Left lung (tissue), 10 donors: ENCODE measurements around the gene FKBP1A. TPM values are rescaled to one million over a fixed set of nuclear protein-coding genes. Genes with fewer than 3 reads are reported as not detected.

Source experiments
- ATAC-seq: fragments of 200-7000 bp; cut with Tn5 transposase; one replicate; pipeline ENCODE4 v1.9.1; 2020; ENCODE audit warnings: moderate library complexity
- DNase-seq, 4 donors: peaks; one replicate each; pipeline ENCODE4 v3.0.0-alpha.2; 2013 to 2020
- H3K27ac ChIP-seq, 2 donors: fragments of 200-600 bp; sonication (generic) in 1 of 2; one replicate each; pipeline versions ENCODE4 v1.5.0 to v1.8.0; 2020 to 2021
- H3K27me3 ChIP-seq, 2 donors: fragments of 200-600 bp; sonication (generic) in 1 of 2; one replicate each; pipeline versions ENCODE4 v1.5.0 to v1.8.0; 2020 to 2021
- H3K36me3 ChIP-seq, 2 donors: fragments of 200-600 bp; sonication (generic) in 1 of 2; one replicate each; pipeline versions ENCODE4 v1.5.0 to v1.8.0; 2020 to 2021
- H3K4me1 ChIP-seq, 2 donors: fragments of 200-600 bp; one replicate each; pipeline ENCODE4 v1.8.0; 2021
- H3K4me3 ChIP-seq, 2 donors: fragments of 200-600 bp; sonication (generic) in 1 of 2; one replicate each; pipeline versions ENCODE4 v1.5.0 to v1.8.0; 2020 to 2021; ENCODE audit warnings: mild to moderate bottlenecking in 1 of 2
- H3K9me3 ChIP-seq, 2 donors: fragments of 200-600 bp; sonication (generic) in 1 of 2; one replicate each; pipeline versions ENCODE4 v1.5.0 to v1.8.0; 2020 to 2021
- intact Hi-C, 2 donors: fragments of 100-400 bp; cut with DNase I; formaldehyde crosslinking; loops; one replicate each; pipeline versions ENCODE4 v1.11.2 to v1.14.2; 2022
- polyA plus RNA-seq, 6 donors: library from polyadenylated mRNA; unstranded; fragments of 120-200 nt; gene quantifications; one replicate each; pipeline ENCODE4 v1.2.1, GENCODE V29; 2013; ENCODE audit not compliant: insufficient read length in 6 of 6
- total RNA-seq, 2 donors: library from RNA; stranded (reverse); fragmentation: NEBNext Ultra II Directional; extraction: Animal tissue kit (Norgen Biotek cat#: 25700); gene quantifications; one replicate each; pipeline ENCODE4 v1.2.1, GENCODE V29; 2021
- TF ChIP-seq, protein P1 (sequence below), 2 donors: fragments of 200-600 bp; sonication (generic) in 1 of 2; IDR thresholded peaks; one replicate each; pipeline versions ENCODE4 v1.5.0 to v1.8.0; 2021; ENCODE audit warnings: antibody characterized with exemption in 2 of 2
- donor health status: DM: no; HTN: yes; CAD: no.
- donor health status: DM: no; HTN: no; CAD: no.

The FKBP1A gene
- total and polyA plus RNA-seq, 8 donors = 278 to 507 (median 439) TPM

DNA sequence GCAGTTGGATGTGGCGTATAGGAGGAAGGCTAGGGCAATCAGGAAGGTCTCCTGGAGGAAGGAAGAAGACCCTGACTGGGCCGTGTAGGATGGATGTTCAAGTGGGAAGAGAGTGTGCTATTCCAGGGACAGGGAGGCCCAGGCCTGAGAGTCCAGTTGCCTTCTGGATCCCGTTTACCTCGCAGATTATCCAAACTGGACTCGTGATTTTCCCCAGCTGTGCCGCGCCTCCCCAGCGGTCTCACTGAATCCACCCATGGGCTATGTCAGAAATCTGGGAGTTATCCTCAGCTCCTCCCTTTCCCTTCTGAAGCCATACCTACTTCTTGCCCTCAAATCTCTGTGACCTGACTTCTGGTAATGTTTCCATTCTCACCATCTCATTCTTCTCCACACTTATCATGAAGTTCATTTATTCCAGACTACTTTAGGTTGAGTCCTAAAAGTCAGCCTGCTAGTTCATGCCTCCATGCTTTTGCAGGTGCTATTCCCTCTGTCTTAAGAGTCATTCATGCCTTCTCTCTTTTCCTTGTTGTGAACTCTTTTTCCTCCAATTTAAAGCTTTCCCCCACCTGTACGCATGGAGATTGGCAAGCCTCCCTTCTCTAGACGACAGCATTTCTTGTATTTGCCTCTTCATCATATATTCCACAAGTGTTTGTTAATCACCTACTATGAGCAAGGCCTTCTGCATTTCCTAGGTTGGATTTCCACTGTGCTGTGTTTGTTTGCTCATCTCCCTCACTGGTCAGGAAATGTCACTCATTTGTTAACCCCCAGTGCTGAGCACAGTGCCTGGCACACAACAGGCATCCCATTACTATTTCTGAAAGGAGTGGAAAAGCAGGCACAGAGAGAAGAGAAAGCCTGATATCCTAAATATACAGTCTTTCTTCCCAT, 66.6 kb downstream of the FKBP1A start:
- H3K4me1 ChIP-seq = peaks cover 38 to 87% of the 10 kb centered on the region in 2 donors
- H3K4me3 ChIP-seq = peak overlapping the region; percentile 72 to 82
- TF ChIP-seq, protein P1, sequence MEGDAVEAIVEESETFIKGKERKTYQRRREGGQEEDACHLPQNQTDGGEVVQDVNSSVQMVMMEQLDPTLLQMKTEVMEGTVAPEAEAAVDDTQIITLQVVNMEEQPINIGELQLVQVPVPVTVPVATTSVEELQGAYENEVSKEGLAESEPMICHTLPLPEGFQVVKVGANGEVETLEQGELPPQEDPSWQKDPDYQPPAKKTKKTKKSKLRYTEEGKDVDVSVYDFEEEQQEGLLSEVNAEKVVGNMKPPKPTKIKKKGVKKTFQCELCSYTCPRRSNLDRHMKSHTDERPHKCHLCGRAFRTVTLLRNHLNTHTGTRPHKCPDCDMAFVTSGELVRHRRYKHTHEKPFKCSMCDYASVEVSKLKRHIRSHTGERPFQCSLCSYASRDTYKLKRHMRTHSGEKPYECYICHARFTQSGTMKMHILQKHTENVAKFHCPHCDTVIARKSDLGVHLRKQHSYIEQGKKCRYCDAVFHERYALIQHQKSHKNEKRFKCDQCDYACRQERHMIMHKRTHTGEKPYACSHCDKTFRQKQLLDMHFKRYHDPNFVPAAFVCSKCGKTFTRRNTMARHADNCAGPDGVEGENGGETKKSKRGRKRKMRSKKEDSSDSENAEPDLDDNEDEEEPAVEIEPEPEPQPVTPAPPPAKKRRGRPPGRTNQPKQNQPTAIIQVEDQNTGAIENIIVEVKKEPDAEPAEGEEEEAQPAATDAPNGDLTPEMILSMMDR (IDR thresholded peaks at IDR 0.05) = no peak
- no peaks in the 10 kb centered on the region for H3K27me3 ChIP-seq
- DNase-seq (no peak), ATAC-seq (no peak)
- no peaks in the 10 kb centered on the region for H3K9me3 ChIP-seq
- intact Hi-C loops = loop anchor here in 1 of 2 donors (10.0 kb wide), 1 partner anchor 59 kb away; no protein-coding TSS in a partner anchor
- no peaks in the 10 kb centered on the region for H3K36me3 ChIP-seq
- H3K27ac ChIP-seq = peak overlapping the region; percentile 98 to 99

DNA sequence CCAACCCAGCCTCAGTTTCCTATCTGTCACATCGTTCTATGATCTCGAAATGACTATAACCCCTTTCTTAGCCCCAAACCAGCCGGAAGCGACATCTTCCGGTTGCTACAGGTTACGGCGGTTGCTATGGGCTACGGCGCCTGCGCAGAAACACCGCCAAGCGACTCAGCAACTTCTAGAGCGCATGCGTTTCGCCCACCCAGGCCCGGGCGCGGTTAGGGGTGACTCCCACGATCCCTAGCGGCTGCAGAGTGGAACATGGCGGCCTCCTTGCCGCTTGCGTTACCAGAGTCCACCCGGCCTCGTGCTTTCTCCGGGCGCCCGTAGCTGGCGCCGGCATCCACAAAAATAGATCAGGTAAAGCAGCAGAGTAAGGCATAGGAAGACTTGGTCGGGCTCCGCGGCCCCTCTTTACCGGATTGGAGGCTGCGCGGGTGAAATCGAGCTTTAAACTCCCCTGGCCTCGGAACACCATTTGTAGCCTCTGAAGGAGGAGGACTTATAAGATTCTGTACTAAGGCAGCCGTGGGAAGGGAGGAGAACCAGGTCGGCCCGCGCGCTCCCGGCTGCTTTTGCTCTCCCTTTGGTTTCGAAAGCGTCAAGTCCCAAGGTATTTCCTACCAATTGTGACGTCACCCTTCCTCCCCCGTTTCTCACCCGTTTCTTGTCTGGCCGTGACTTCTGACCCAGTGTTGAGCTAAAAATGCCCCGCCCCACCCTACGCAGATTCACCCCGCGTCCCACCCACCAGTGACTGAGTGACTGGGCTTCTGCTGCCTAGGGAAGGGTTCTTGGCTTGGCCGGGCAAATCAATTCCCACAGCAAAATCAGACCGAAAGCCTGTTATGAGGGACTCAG, 67.5 kb downstream of the FKBP1A start:
- Histone ChIP-seq H3K9me3 (no peaks in the 10 kb centered on the region), H3K4me1 (peaks cover 35 to 83% of the 10 kb centered on the region in 2 donors), H3K36me3 (no peaks in the 10 kb centered on the region), H3K27ac (peak overlapping the region; percentile 98 to 99), H3K27me3 (no peaks in the 10 kb centered on the region), H3K4me3 (peak overlapping the region; percentile 72 to 82)
- intact Hi-C loops = loop anchor here in 1 of 2 donors (10.0 kb wide), 1 partner anchor 59 kb away; no protein-coding TSS in a partner anchor
- ATAC-seq (peak; percentile 91), DNase-seq (peak; percentile 96 to 99 (median 98))
- TF ChIP-seq, protein P1 (IDR thresholded peaks at IDR 0.05) = peak in 1 of 2 donors; percentile 51

DNA sequence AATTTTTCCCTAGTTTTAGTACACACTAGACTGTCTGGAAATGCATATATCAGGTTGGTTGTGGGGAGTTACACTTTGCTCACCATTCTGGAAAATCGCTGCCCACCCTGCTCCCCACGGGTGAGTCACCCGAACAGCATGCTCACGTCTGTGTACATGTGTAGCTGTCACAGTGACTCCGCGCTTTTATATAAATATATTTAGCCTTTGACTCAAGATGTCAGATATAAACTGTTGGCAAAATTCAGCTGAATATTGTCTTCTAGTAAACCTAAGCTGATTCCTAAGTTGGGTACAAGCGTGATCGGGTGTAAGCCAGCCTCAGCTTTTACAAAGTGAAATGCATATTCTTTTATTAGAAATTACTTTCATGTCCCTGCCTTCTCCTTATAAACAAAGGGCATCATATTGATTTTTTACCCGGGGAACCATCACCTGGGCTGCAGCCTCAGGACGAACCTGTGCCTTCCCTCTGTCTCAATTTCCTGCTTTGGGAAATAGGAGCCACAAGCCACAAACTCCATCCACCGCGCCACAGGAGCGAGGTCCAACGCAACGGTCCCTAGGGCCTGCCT, 68.2 kb downstream of the FKBP1A start:
- no peaks in the 10 kb centered on the region for H3K36me3 ChIP-seq
- H3K9me3 ChIP-seq = no peaks in the 10 kb centered on the region
- peak overlapping the region; percentile 98 to 99 for H3K27ac ChIP-seq
- H3K4me3 ChIP-seq = peak overlapping the region; percentile 72 to 82
- no peak for ATAC-seq
- no peak for DNase-seq
- intact Hi-C loops = loop anchor here (5.0 to 10.0 kb wide), 2 partner anchors 60 to 68 kb away; partner anchors contain the start of gene FKBP1A (in 1 of the 2)
- peaks cover 34 to 76% of the 10 kb centered on the region in 2 donors for H3K4me1 ChIP-seq
- H3K27me3 ChIP-seq = no peaks in the 10 kb centered on the region
- TF ChIP-seq, protein P1 (IDR thresholded peaks at IDR 0.05) = no peak

DNA sequence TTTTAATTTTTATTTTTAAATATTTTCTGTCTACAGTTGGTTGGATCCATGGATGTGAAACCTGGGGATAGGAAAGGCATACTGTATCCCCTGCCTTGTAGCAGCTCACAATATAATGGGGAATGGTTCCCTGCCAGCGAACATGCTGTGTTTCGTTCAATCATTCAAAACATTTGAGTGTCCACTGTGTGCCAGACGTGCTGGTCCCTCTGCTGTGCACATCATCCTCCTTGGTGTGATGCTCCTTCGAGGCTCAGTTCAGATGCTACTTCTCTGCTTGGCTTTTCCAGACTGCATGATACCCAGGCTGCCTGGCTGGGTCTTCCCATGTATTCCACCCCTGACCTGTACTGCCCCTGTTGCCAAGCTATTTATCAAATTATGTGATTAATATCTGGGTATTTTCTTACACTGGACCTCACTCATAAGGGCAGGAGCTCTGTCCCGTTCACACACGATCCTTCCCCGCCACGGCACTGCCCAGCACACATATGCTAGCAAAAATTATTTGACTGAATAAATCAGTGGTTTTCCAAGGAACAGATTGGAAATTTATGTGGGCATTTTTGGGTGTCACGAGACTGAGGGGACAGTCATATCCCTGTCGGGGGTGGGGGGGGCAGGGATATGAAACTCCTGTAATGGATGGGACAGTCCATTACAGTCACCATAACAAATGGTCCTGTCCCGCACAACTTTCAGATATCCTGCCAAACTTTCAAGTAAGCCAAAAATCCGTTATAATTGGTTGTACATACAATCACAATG, 68.8 kb downstream of the FKBP1A start:
- H3K4me3 ChIP-seq = no peak overlapping the region
- peaks cover 34 to 70% of the 10 kb centered on the region in 2 donors for H3K4me1 ChIP-seq
- DNase-seq (no peak), ATAC-seq (no peak)
- TF ChIP-seq, protein P1 (IDR thresholded peaks at IDR 0.05) = no peak
- intact Hi-C loops = loop anchor here (5.0 to 10.0 kb wide), 2 partner anchors 61 to 68 kb away; partner anchors contain the start of gene FKBP1A (in 1 of the 2)
- H3K9me3 ChIP-seq = no peaks in the 10 kb centered on the region
- no peaks in the 10 kb centered on the region for H3K36me3 ChIP-seq
- peak overlapping the region; percentile 98 to 99 for H3K27ac ChIP-seq
- no peaks in the 10 kb centered on the region for H3K27me3 ChIP-seq
